ENCODE measurements around the gene OR2A5. TPM values are rescaled to one million over a fixed set of nuclear protein-coding genes. Genes with fewer than 3 reads are reported as not detected.
"Not testable (repeated sequence)": the region's sequence is repeated elsewhere in the genome, so short reads cannot be mapped to it uniquely, and the experiment has no call there.

OR2A5 gene
- total RNA-seq, 2 donors from 2014 or later: not detected

- no peak for TF ChIP-seq POLR2A (IDR thresholded peaks at IDR 0.05)
- no peak for TF ChIP-seq POLR2AphosphoS5 (IDR thresholded peaks at IDR 0.05)
- WGBS: 58% methylated on average over 4 of the region's 4 CpGs
- no peak for DNase-seq (ENCODE audit: low spot score)
- Histone ChIP-seq H3K4me1 (replicated peaks) (no peaks in the 10 kb centered on the region), H3K9me3 (no peaks in the 10 kb centered on the region), H3K27me3 (replicated peaks; ENCODE audit: insufficient read depth) (no peaks in the 10 kb centered on the region), H3K36me3 (no peaks in the 10 kb centered on the region), H3K4me3 (no peak overlapping the region), H3K27ac (no peak overlapping the region)
- intact Hi-C loops (cut with DNase I): no loop called here
These were observed 9.9 kb upstream of the OR2A5 start for GRCh38 chr7:144038887-144039286.

- Histone ChIP-seq H3K4me3 (no peak overlapping the region), H3K36me3 (no peaks in the 10 kb centered on the region), H3K27me3 (replicated peaks; ENCODE audit: insufficient read depth) (no peaks in the 10 kb centered on the region), H3K9me3 (no peaks in the 10 kb centered on the region), H3K27ac (no peak overlapping the region), H3K4me1 (replicated peaks) (no peaks in the 10 kb centered on the region)
- no peak for DNase-seq (ENCODE audit: low spot score)
- intact Hi-C loops (cut with DNase I): no loop called here
- no peak for TF ChIP-seq CTCF (IDR thresholded peaks at IDR 0.05)
- 68% methylated on average over 2 of the region's 2 CpGs for WGBS
These were observed 743 bp downstream of the OR2A5 start for GRCh38 chr7:144049491-144049890.

- intact Hi-C loops (cut with DNase I): no loop called here
- no peak for DNase-seq (ENCODE audit: low spot score)
- no peaks in the 10 kb centered on the region for H3K4me1 ChIP-seq (replicated peaks)
- H3K36me3 ChIP-seq: no peaks in the 10 kb centered on the region
- no peaks in the 10 kb centered on the region for H3K9me3 ChIP-seq
- TF ChIP-seq POLR2AphosphoS5 (IDR thresholded peaks at IDR 0.05) (no peak), CTCF (IDR thresholded peaks at IDR 0.05) (no peak), POLR2A (IDR thresholded peaks at IDR 0.05) (no peak)
- no peak overlapping the region for H3K4me3 ChIP-seq
- 53% methylated on average over 3 of the region's 3 CpGs for WGBS
- no peak overlapping the region for H3K27ac ChIP-seq
- no peaks in the 10 kb centered on the region for H3K27me3 ChIP-seq (replicated peaks; ENCODE audit: insufficient read depth)
These were observed 1.3 kb downstream of the OR2A5 start for GRCh38 chr7:144050093-144050492.

- H3K36me3 ChIP-seq; H3K27ac ChIP-seq; H3K27me3 ChIP-seq (replicated peaks; ENCODE audit: insufficient read depth); H3K4me3 ChIP-seq; DNase-seq (ENCODE audit: low spot score); H3K4me1 ChIP-seq (replicated peaks); H3K9me3 ChIP-seq; intact Hi-C loops (cut with DNase I): not testable (repeated sequence)
- WGBS: 90% methylated on average over 5 of the region's 8 CpGs
These were observed 2.1 kb downstream of the OR2A5 start for GRCh38 chr7:144050884-144051283.

- no peaks in the 10 kb centered on the region for H3K9me3 ChIP-seq
- H3K4me1 ChIP-seq (replicated peaks): no peaks in the 10 kb centered on the region
- 67% methylated on average over 3 of the region's 3 CpGs for WGBS
- H3K36me3 ChIP-seq: no peaks in the 10 kb centered on the region
- no peaks in the 10 kb centered on the region for H3K27me3 ChIP-seq (replicated peaks; ENCODE audit: insufficient read depth)
- H3K27ac ChIP-seq: no peak overlapping the region
- H3K4me3 ChIP-seq: no peak overlapping the region
- intact Hi-C loops (cut with DNase I): no loop called here
- DNase-seq (ENCODE audit: low spot score): no peak
- TF ChIP-seq POLR2A (IDR thresholded peaks at IDR 0.05): no peak
These were observed 9.2 kb downstream of the OR2A5 start for GRCh38 chr7:144057954-144058353.

- no peaks in the 10 kb centered on the region for H3K36me3 ChIP-seq
- no peak for DNase-seq (ENCODE audit: low spot score)
- 45% methylated on average over 3 of the region's 3 CpGs for WGBS
- no peak overlapping the region for H3K27ac ChIP-seq
- no peaks in the 10 kb centered on the region for H3K9me3 ChIP-seq
- intact Hi-C loops (cut with DNase I): no loop called here
- H3K4me1 ChIP-seq (replicated peaks): no peaks in the 10 kb centered on the region
- no peak overlapping the region for H3K4me3 ChIP-seq
- TF ChIP-seq CTCF (IDR thresholded peaks at IDR 0.05): peak in 1 of 4 experiments; percentile 27
- TF ChIP-seq POLR2A (IDR thresholded peaks at IDR 0.05): no peak
- H3K27me3 ChIP-seq (replicated peaks; ENCODE audit: insufficient read depth): no peaks in the 10 kb centered on the region
These were observed 15.0 kb downstream of the OR2A5 start for GRCh38 chr7:144063710-144064109.

Measured in prostate gland (tissue), 2 donors.